ENCODE measurements around the gene VAPA.

VAPA gene

GRCh38 chr18:9995631-9996030 lies 81.8 kb downstream of the VAPA start:
- H3K27ac Mint-ChIP-seq: no peak overlapping the region
- DNase-seq: no peak
- no peak overlapping the region for H3K4me3 Mint-ChIP-seq
- no peaks in the 10 kb centered on the region for H3K36me3 Mint-ChIP-seq (ENCODE audit: low read depth)
- H3K4me1 Mint-ChIP-seq (ENCODE audit: low read depth): no peaks in the 10 kb centered on the region
- H3K9me3 Mint-ChIP-seq: peaks cover 30% of the 10 kb centered on the region
- H3K27me3 Mint-ChIP-seq: peaks cover 19% of the 10 kb centered on the region

GRCh38 chr18:9996094-9996493 lies 82.3 kb downstream of the VAPA start:
- Mint-ChIP-seq H3K27ac (no peak overlapping the region), H3K9me3 (peaks cover 31% of the 10 kb centered on the region), H3K4me3 (no peak overlapping the region), H3K4me1 (ENCODE audit: low read depth) (no peaks in the 10 kb centered on the region), H3K27me3 (peaks cover 17% of the 10 kb centered on the region), H3K36me3 (ENCODE audit: low read depth) (no peaks in the 10 kb centered on the region)
- DNase-seq: no peak

- Mint-ChIP-seq H3K36me3 (ENCODE audit: low read depth) (no peaks in the 10 kb centered on the region), H3K9me3 (peaks cover 31% of the 10 kb centered on the region), H3K27ac (no peak overlapping the region), H3K4me3 (no peak overlapping the region), H3K27me3 (peaks cover 8% of the 10 kb centered on the region), H3K4me1 (ENCODE audit: low read depth) (no peaks in the 10 kb centered on the region)
- DNase-seq: no peak
Observed at GRCh38 chr18:9997711-9998110, 83.9 kb downstream of the VAPA start.

- H3K4me3 Mint-ChIP-seq: no peak overlapping the region
- no peaks in the 10 kb centered on the region for H3K4me1 Mint-ChIP-seq (ENCODE audit: low read depth)
- peaks cover 31% of the 10 kb centered on the region for H3K9me3 Mint-ChIP-seq
- peaks cover 6% of the 10 kb centered on the region for H3K27me3 Mint-ChIP-seq
- no peaks in the 10 kb centered on the region for H3K36me3 Mint-ChIP-seq (ENCODE audit: low read depth)
- H3K27ac Mint-ChIP-seq: no peak overlapping the region
- no peak for DNase-seq
Observed at GRCh38 chr18:9998330-9998729, 84.5 kb downstream of the VAPA start.

GRCh38 chr18:10002280-10002679 lies 88.5 kb downstream of the VAPA start:
- no peaks in the 10 kb centered on the region for H3K4me1 Mint-ChIP-seq (ENCODE audit: low read depth)
- no peak overlapping the region for H3K4me3 Mint-ChIP-seq
- no peak for DNase-seq
- H3K27ac Mint-ChIP-seq: no peak overlapping the region
- no peaks in the 10 kb centered on the region for H3K36me3 Mint-ChIP-seq (ENCODE audit: low read depth)
- peaks cover 25% of the 10 kb centered on the region for H3K9me3 Mint-ChIP-seq
- peaks cover 6% of the 10 kb centered on the region for H3K27me3 Mint-ChIP-seq

GRCh38 chr18:10003281-10003680 lies 89.5 kb downstream of the VAPA start:
- no peak overlapping the region for H3K4me3 Mint-ChIP-seq

GRCh38 chr18:10003866-10004265 lies 90.0 kb downstream of the VAPA start:
- peaks cover 12% of the 10 kb centered on the region for H3K9me3 Mint-ChIP-seq
- H3K36me3 Mint-ChIP-seq (ENCODE audit: low read depth): no peaks in the 10 kb centered on the region
- no peak overlapping the region for H3K27ac Mint-ChIP-seq
- H3K4me3 Mint-ChIP-seq: no peak overlapping the region
- no peak for DNase-seq
- peaks cover 6% of the 10 kb centered on the region for H3K27me3 Mint-ChIP-seq
- H3K4me1 Mint-ChIP-seq (ENCODE audit: low read depth): no peaks in the 10 kb centered on the region

More at GRCh38 chr18:10003281-10003680, 89.5 kb downstream of the VAPA start:
- DNase-seq: no peak
- peaks cover 6% of the 10 kb centered on the region for H3K27me3 Mint-ChIP-seq
- peaks cover 17% of the 10 kb centered on the region for H3K9me3 Mint-ChIP-seq
- no peaks in the 10 kb centered on the region for H3K4me1 Mint-ChIP-seq (ENCODE audit: low read depth)
- no peaks in the 10 kb centered on the region for H3K36me3 Mint-ChIP-seq (ENCODE audit: low read depth)
- no peak overlapping the region for H3K27ac Mint-ChIP-seq

- H3K27me3 Mint-ChIP-seq: no peaks in the 10 kb centered on the region
Observed at GRCh38 chr18:10006311-10006893, 92.6 kb downstream of the VAPA start.

GRCh38 chr18:10008006-10008647 lies 94.3 kb downstream of the VAPA start:
- no peaks in the 10 kb centered on the region for H3K27me3 Mint-ChIP-seq
- DNase-seq: no peak
- H3K4me3 Mint-ChIP-seq: no peak overlapping the region
- no peaks in the 10 kb centered on the region for H3K9me3 Mint-ChIP-seq
- H3K36me3 Mint-ChIP-seq (ENCODE audit: low read depth): no peaks in the 10 kb centered on the region
- H3K4me1 Mint-ChIP-seq (ENCODE audit: low read depth): no peaks in the 10 kb centered on the region
- H3K27ac Mint-ChIP-seq: no peak overlapping the region

More at GRCh38 chr18:10006311-10006893, 92.6 kb downstream of the VAPA start:
- Mint-ChIP-seq H3K4me3 (no peak overlapping the region), H3K27ac (no peak overlapping the region), H3K36me3 (ENCODE audit: low read depth) (no peaks in the 10 kb centered on the region), H3K9me3 (no peaks in the 10 kb centered on the region), H3K4me1 (ENCODE audit: low read depth) (no peaks in the 10 kb centered on the region)
- DNase-seq: no peak

Data from activated T-cell treated with anti-CD3 and anti-CD28 coated beads, Interleukin-2, amount 50 U/mL, for 24 hours (primary cell).